Sigmoid colon (tissue), 7 donors: ENCODE data around the gene RPL12. TPM values are rescaled to one million over a fixed set of nuclear protein-coding genes. Genes with fewer than 3 reads are reported as not detected.

Source experiments
- DNase-seq: peaks from one replicate; pipeline ENCODE4 v3.0.0-alpha.2; 2019
- H3K27ac ChIP-seq, 4 donors: fragments of 200-600 bp; sonication (generic); one replicate each; pipeline ENCODE4 v1.5.1; 2016 to 2019; ENCODE audit warnings: mild to moderate bottlenecking in 1 of 4
- H3K27me3 ChIP-seq, 3 donors: fragments of 200-600 bp; sonication (generic); one replicate each; pipeline ENCODE4 v1.5.1; 2019; ENCODE audit warnings: mild to moderate bottlenecking in 1 of 3
- H3K36me3 ChIP-seq, 4 donors: fragments of 200-600 bp; sonication (generic); one replicate each; pipeline ENCODE4 v1.5.1; 2016 to 2019
- H3K4me1 ChIP-seq, 4 donors: fragments of 200-600 bp; sonication (generic); one replicate each; pipeline ENCODE4 v1.5.1; 2017 to 2019
- H3K4me3 ChIP-seq, 4 donors: fragments of 200-600 bp; sonication (generic); one replicate each; pipeline ENCODE4 v1.5.1; 2017 to 2019; ENCODE audit warnings: mild to moderate bottlenecking in 2 of 4, moderate library complexity in 1 of 4
- H3K9me3 ChIP-seq, 4 donors: fragments of 200-600 bp in 3 of 4; sonication (generic) in 3 of 4; one replicate each; pipeline versions ENCODE4 v1.5.1 to v1.6.1; 2013 to 2019
- EP300 ChIP-seq, 4 donors: sonication (generic); formaldehyde crosslinking; IDR thresholded peaks; one replicate each; pipeline ENCODE4 v1.6.1; 2017; ENCODE audit warnings: antibody characterized with exemption in 4 of 4
- POLR2A ChIP-seq, 2 donors: fragments of 450-650 bp; IDR thresholded peaks; one replicate each; pipeline ENCODE4 v1.6.1; 2016; ENCODE audit warnings: antibody characterized with exemption in 2 of 2, mild to moderate bottlenecking in 2 of 2, moderate library complexity in 2 of 2
- POLR2AphosphoS5 ChIP-seq, 4 donors: sonication (generic); formaldehyde crosslinking; IDR thresholded peaks; one replicate each; pipeline ENCODE4 v1.6.1; 2017; ENCODE audit warnings: antibody characterized with exemption in 4 of 4
- WGBS, 2 donors: extraction: QIAGEN DNeasy Blood & Tissue Kit; methylation state at CpG; one replicate each; pipeline ENCODE4 v1.1.7; 2013; 5-methylcytosine and 5-hydroxymethylcytosine counted together
- intact Hi-C: fragments of 100-400 bp; cut with DNase I; formaldehyde crosslinking; loops from one replicate; pipeline ENCODE4 v1.15.1; 2023
- polyA plus RNA-seq, 3 donors: library from polyadenylated mRNA; stranded (reverse); fragments of 200-250 nt; gene quantifications; one replicate each; pipeline ENCODE4 v1.2.3, GENCODE V29; 2013
- total RNA-seq, 4 donors: library from RNA; depleted of rRNA; stranded (reverse); fragments of >200 nt; gene quantifications; one replicate each; pipeline ENCODE4 v1.1.0, GENCODE V29; 2016
- TF ChIP-seq, protein P1 (sequence below), 4 experiments: fragments of 450-650 bp in 3 of 4; fragments of 200-600 bp in 1 of 4; IDR thresholded peaks; one replicate each; pipeline ENCODE4 v1.5.1; 2016 to 2019; ENCODE audit warnings: antibody characterized with exemption in 4 of 4, mild to moderate bottlenecking in 3 of 4, moderate library complexity in 2 of 4
- donor health status: healthy with polysubstance abuse.
- donor health status: Bipolar disorder and iron deficiency.
- donor health status: healthy.

Gene RPL12
- total and polyA plus RNA-seq, 7 donors, result 2,492 to 5,061 (median 2,965) TPM

- intact Hi-C loops, result no loop called here
- Histone ChIP-seq H3K4me3 (no peak overlapping the region), H3K36me3 (peaks cover 34 to 99% (median 64%) of the 10 kb centered on the region in 4 donors), H3K4me1 (peaks cover 0 to 11% (median 5%) of the 10 kb centered on the region in 4 donors), H3K27ac (no peak overlapping the region), H3K9me3 (no peaks in the 10 kb centered on the region), H3K27me3 (no peaks in the 10 kb centered on the region)
- no peak for TF ChIP-seq POLR2AphosphoS5 (IDR thresholded peaks at IDR 0.05)
- TF ChIP-seq EP300 (IDR thresholded peaks at IDR 0.05), result no peak
- TF ChIP-seq, protein P1, sequence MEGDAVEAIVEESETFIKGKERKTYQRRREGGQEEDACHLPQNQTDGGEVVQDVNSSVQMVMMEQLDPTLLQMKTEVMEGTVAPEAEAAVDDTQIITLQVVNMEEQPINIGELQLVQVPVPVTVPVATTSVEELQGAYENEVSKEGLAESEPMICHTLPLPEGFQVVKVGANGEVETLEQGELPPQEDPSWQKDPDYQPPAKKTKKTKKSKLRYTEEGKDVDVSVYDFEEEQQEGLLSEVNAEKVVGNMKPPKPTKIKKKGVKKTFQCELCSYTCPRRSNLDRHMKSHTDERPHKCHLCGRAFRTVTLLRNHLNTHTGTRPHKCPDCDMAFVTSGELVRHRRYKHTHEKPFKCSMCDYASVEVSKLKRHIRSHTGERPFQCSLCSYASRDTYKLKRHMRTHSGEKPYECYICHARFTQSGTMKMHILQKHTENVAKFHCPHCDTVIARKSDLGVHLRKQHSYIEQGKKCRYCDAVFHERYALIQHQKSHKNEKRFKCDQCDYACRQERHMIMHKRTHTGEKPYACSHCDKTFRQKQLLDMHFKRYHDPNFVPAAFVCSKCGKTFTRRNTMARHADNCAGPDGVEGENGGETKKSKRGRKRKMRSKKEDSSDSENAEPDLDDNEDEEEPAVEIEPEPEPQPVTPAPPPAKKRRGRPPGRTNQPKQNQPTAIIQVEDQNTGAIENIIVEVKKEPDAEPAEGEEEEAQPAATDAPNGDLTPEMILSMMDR (IDR thresholded peaks at IDR 0.05), result no peak
- no peak for TF ChIP-seq POLR2A (IDR thresholded peaks at IDR 0.05)
- WGBS, 2 donors, result 84 to 88% methylated on average over 8 of the region's 8 CpGs
- DNase-seq, result no peak
Measured at GRCh38 chr9:127488946-127489345, 37.7 kb upstream of the RPL12 start.

- H3K9me3 ChIP-seq, result no peaks in the 10 kb centered on the region
- H3K27ac ChIP-seq, result no peak overlapping the region
- 93 to 94% methylated on average over 11 of the region's 11 CpGs for WGBS, 2 donors
- H3K4me1 ChIP-seq, result no peaks in the 10 kb centered on the region
- peaks cover 34 to 99% (median 51%) of the 10 kb centered on the region in 4 donors for H3K36me3 ChIP-seq
- TF ChIP-seq EP300 (IDR thresholded peaks at IDR 0.05) (no peak), POLR2AphosphoS5 (IDR thresholded peaks at IDR 0.05) (no peak), POLR2A (IDR thresholded peaks at IDR 0.05) (no peak)
- TF ChIP-seq, protein P1 (IDR thresholded peaks at IDR 0.05), result no peak
- intact Hi-C loops, result no loop called here
- no peaks in the 10 kb centered on the region for H3K27me3 ChIP-seq
- no peak overlapping the region for H3K4me3 ChIP-seq
- DNase-seq, result no peak
Measured at GRCh38 chr9:127485995-127486394, 34.8 kb upstream of the RPL12 start.

GRCh38 chr9:127482662-127483061 lies 31.5 kb upstream of the RPL12 start:
- DNase-seq, result no peak
- no peaks in the 10 kb centered on the region for H3K4me1 ChIP-seq
- 97 to 98% methylated on average over 9 of the region's 9 CpGs for WGBS, 2 donors
- no peak overlapping the region for H3K27ac ChIP-seq
- no peak overlapping the region for H3K4me3 ChIP-seq
- no peaks in the 10 kb centered on the region for H3K9me3 ChIP-seq
- peaks cover 41 to 99% (median 56%) of the 10 kb centered on the region in 4 donors for H3K36me3 ChIP-seq
- TF ChIP-seq, protein P1 (IDR thresholded peaks at IDR 0.05), result no peak
- TF ChIP-seq EP300 (IDR thresholded peaks at IDR 0.05) (no peak), POLR2AphosphoS5 (IDR thresholded peaks at IDR 0.05) (no peak), POLR2A (IDR thresholded peaks at IDR 0.05) (no peak)
- intact Hi-C loops, result no loop called here
- H3K27me3 ChIP-seq, result no peaks in the 10 kb centered on the region

- Histone ChIP-seq H3K36me3 (peaks cover 26 to 97% (median 41%) of the 10 kb centered on the region in 4 donors), H3K9me3 (no peaks in the 10 kb centered on the region), H3K4me1 (no peaks in the 10 kb centered on the region), H3K27ac (no peak overlapping the region), H3K27me3 (no peaks in the 10 kb centered on the region), H3K4me3 (no peak overlapping the region)
- 87 to 91% methylated on average over 17 of the region's 17 CpGs for WGBS, 2 donors
- TF ChIP-seq EP300 (IDR thresholded peaks at IDR 0.05) (no peak), POLR2AphosphoS5 (IDR thresholded peaks at IDR 0.05) (no peak), POLR2A (IDR thresholded peaks at IDR 0.05) (no peak)
- TF ChIP-seq, protein P1 (IDR thresholded peaks at IDR 0.05), result no peak
- DNase-seq, result no peak
- intact Hi-C loops, result no loop called here
Measured at GRCh38 chr9:127479507-127480081, 28.4 kb upstream of the RPL12 start.

DNA sequence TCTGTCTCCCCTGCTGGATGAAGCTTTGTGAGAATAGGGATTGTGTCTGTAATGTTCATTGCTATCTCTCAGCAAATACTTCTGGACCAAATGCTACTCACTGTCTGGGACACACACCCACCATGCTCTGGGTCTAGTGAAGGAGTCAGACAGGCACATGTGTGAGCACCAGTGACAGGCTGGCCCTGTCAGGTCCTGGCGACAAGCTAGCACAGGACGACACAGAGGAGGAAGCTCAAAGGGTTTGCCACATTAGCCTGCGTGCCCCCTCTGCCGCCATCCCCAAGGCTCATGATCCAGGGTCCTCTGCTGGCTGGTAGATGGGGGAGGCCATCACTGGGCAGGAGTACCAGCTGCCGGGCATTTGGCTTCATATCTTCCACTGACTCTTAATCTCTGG lies 23.4 kb upstream of the RPL12 start:
- Histone ChIP-seq H3K36me3 (peaks cover 15 to 87% (median 33%) of the 10 kb centered on the region in 4 donors), H3K4me1 (no peaks in the 10 kb centered on the region), H3K27me3 (no peaks in the 10 kb centered on the region), H3K27ac (no peak overlapping the region), H3K9me3 (no peaks in the 10 kb centered on the region), H3K4me3 (no peak overlapping the region)
- WGBS, 2 donors, result 94 to 97% methylated on average over 5 of the region's 5 CpGs
- no peak for TF ChIP-seq POLR2A (IDR thresholded peaks at IDR 0.05)
- no peak for TF ChIP-seq POLR2AphosphoS5 (IDR thresholded peaks at IDR 0.05)
- TF ChIP-seq, protein P1 (IDR thresholded peaks at IDR 0.05), result no peak
- TF ChIP-seq EP300 (IDR thresholded peaks at IDR 0.05), result no peak
- DNase-seq, result no peak
- intact Hi-C loops, result no loop called here
